Esophagus muscularis mucosa (tissue), 3 donors: Measurements from ENCODE around the gene C1QTNF4.

Experiments used
- EP300 ChIP-seq: sonication (generic); formaldehyde crosslinking; IDR thresholded peaks from one replicate; pipeline ENCODE4 v1.6.1; 2017; ENCODE audit warnings: antibody characterized with exemption
- TF ChIP-seq, protein P1 (sequence below), 3 experiments: fragments of 200-600 bp in 2 of 3; fragments of 450-650 bp in 1 of 3; sonication (generic) in 2 of 3; IDR thresholded peaks; one replicate each; pipeline ENCODE4 v1.5.1; 2017 to 2019; ENCODE audit warnings: antibody characterized with exemption in 3 of 3, mild to moderate bottlenecking in 2 of 3, moderate library complexity in 1 of 3

DNA sequence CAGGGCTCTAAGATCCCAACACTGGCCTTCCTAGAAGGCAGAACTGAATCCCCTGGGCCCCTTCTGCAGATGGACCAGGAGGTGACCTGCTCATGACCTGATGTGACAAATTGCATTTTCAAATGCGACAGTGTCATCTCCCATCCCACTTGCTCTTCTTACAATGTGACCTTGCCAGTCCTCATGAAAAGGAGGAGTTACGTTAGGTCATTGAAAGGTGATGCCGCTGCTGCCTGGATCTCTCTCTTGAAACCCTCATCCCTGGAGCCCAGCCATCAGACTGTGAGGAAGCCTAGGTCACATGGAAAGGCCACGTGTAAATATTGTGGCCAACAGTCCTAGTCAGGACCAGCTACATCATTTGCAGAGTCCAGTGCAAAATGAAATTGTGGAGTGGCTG is 5.7 kb upstream of the C1QTNF4 start:
- TF ChIP-seq, protein P1, sequence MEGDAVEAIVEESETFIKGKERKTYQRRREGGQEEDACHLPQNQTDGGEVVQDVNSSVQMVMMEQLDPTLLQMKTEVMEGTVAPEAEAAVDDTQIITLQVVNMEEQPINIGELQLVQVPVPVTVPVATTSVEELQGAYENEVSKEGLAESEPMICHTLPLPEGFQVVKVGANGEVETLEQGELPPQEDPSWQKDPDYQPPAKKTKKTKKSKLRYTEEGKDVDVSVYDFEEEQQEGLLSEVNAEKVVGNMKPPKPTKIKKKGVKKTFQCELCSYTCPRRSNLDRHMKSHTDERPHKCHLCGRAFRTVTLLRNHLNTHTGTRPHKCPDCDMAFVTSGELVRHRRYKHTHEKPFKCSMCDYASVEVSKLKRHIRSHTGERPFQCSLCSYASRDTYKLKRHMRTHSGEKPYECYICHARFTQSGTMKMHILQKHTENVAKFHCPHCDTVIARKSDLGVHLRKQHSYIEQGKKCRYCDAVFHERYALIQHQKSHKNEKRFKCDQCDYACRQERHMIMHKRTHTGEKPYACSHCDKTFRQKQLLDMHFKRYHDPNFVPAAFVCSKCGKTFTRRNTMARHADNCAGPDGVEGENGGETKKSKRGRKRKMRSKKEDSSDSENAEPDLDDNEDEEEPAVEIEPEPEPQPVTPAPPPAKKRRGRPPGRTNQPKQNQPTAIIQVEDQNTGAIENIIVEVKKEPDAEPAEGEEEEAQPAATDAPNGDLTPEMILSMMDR (IDR thresholded peaks at IDR 0.05): no peak
- TF ChIP-seq EP300: no peak
